Cardiac septum (tissue), 1 donor: ENCODE results near the gene NEDD4L. TPM values are rescaled to one million over a fixed set of nuclear protein-coding genes. Genes with fewer than 3 reads are reported as not detected.

Experiments
- DNase-seq: peaks from one replicate; pipeline ENCODE4 v3.0.0-alpha.2; 2020; ENCODE audit warnings: low spot score
- intact Hi-C: fragments of 100-400 bp; cut with DNase I; formaldehyde crosslinking; loops from one replicate; pipeline ENCODE4 v1.14.0; 2022
- total RNA-seq: library from RNA; stranded (reverse); fragmentation: NEBNext Ultra II Directional; extraction: Animal tissue kit (Norgen Biotek cat#: 25700); gene quantifications from one replicate; pipeline ENCODE4 v1.2.1, GENCODE V29; 2021
- donor health status: DM: no; HTN: no; CAD: no.

The NEDD4L gene
- total RNA-seq, 1 donor from 2014 or later: 49.3 TPM

DNA sequence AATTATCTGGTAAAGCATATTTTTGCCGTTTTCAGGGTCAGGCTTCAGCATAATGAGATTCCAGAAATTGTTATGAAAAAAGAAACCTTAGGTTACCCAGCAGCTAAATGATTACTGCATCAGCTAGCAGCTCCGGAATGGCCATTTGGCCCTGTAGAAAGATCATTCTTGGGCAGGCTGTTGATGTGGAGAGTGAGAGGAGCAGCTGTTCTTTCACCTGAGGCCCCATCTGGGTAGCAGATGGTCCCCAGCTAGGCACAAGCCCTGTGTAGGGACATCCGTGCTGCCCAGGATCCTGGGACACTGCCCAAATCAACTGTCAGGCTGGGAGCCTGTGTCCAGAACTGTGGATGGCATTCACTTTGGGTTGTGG, 61.8 kb downstream of the NEDD4L start:
- DNase-seq: no peak
- intact Hi-C loops: no loop called here

DNA sequence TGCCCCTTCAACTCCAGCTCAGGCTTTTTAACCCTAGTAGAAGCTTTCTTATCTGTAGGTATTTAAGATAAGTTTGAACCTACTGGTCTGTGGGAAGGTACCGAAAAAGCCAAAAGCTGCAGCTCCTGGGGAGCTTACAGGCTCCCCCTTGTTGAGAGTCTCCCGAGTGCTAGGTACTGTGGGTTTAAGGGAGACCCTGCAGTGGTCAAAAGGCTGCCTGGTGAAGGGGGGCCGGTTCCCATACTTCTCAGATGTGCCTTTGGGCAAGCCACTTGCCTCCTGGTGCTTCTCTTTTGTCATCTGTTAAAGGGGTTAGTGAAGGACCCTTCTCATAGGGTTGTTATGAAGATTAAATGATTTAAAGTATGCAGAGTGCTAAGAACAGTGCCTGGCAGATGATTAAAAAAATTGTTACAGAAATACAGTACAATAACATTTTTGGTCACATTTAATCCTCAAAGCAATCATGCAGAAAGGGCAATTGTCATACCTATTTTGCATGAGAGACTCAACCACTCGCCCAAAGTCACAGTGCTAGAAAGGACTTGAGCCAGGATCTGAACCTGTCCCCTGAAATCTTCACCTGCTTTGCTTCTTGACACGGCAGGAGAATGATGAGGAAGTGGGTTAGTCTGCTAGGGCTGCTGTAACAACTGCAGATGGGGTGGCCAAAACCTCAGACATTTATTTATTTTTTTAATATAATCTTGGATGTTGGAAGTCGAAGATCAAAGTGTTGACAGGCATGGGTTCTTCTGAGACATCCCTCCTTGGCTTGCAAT, 62.5 kb downstream of the NEDD4L start:
- intact Hi-C loops: no loop called here
- no peak for DNase-seq

DNA sequence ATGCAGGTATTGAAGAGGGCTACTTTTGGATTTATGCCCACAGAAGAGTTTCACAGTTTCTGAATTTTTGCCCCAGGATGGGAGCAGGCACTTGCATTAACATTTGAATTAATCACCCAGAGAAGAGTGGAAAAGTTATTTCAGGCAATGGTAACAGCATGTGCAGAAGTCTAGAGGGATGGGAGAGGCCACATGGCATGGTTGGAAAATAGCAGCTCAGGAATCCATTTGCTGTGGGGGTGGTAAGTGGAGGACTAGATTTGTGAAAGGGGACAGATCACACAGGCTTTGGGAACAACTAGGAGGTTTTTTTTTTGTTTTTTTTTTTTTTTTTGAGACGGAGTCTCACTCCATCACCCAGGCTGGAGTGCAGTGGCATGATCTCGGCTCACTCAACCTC, 65.2 kb downstream of the NEDD4L start:
- intact Hi-C loops: no loop called here
- no peak for DNase-seq

DNA sequence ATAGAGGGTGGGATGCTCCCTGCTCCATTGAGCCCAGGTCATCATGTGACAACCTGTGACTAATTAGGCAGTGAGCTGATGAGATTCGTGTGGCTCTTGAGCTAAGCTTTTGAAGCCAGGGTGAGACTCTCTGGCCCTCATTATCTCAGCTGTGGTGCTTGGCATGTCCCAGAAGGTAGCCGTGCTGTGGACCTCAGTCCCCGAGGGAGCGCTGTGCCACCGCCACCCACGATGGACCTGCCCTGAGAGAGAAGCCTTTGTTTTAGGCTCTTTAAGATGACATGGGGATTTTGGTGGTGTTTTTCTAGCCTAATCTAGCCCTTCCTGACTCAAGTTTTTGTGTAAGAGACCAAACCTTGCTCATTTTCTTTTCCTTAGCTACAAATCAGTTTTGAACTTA, 66.4 kb downstream of the NEDD4L start:
- intact Hi-C loops: no loop called here
- DNase-seq: no peak

DNA sequence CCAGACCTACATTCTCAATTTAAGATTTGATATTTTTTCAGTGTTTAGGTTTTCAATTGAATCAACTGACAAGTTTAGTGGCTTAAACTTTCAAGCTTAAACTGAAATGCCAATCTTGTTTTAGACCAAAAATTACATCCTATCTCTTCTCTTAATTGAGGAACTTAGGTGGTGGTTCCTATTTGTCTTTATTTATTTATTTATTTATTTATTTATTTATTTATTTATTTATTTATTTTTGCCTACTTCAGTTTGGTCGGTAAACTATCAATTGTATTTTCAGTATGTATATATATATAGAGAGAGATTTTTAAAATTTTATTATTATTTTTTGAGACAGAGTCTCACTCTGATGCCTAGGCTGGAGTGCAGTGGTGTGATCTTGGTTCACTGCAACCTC, 68.1 kb downstream of the NEDD4L start:
- no peak for DNase-seq
- intact Hi-C loops: no loop called here

DNA sequence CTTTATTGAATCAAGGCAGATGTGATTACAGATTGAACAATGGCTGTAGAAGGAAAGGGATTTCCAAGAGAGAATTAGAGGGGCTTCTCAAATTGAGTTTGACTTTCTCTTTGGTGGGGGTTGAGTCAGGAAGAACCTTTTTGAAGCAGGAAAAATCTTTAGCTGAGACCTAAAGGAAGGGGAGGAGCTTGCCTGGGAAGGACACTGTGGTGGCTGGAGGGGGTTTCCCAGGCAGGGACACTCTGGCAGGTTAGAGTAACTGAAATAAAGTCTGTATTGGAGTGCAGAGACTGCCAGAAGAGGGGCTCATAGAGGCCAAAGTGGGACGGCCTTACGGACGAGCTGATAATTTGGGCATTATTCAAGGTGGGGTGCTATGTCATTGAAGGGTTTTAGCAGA, 69.3 kb downstream of the NEDD4L start:
- no peak for DNase-seq
- intact Hi-C loops: no loop called here

DNA sequence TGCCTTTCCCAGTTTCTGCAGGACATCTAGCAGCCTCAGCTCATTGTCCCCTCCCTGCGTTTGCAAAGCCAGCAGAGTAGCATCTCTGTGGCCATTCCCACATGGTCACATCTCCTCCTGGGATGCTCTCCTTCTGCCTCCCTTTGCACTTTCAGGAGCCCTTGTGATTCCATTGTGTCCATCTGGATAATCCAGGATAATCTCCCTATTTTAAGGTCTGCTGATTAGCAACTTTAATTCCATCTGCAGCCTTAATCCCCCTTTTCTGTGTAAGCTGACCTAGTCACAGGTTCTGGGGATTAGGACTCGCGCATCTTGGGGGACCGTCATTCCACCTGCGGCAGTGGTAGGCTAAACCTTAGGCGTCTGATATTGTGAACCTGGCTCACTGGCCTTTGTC, 70.7 kb downstream of the NEDD4L start:
- intact Hi-C loops: no loop called here
- no peak for DNase-seq

DNA sequence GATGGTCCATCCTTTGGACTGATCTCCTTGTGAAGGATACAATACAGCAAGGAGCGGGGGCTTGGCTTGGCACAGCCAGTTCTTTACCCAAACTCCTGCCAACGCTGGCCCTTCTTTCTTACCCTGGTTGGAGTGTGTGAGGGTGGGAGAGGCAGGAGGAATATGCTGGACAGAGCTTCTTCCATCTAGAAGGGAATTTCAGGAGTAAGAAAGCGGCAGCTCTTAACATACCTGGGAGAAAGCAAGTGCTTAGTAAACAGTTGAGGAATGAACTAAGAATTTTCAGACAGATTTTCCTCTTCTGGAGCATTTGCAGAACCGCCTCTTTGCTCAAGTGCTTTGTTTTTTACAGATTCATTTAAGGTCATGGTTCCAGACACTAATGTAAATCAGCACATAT, 72.8 kb downstream of the NEDD4L start:
- intact Hi-C loops: loop anchor here (2.0 kb wide), 1 partner anchor 72 kb away; the partner anchor contains the start of gene NEDD4L
- DNase-seq: no peak

DNA sequence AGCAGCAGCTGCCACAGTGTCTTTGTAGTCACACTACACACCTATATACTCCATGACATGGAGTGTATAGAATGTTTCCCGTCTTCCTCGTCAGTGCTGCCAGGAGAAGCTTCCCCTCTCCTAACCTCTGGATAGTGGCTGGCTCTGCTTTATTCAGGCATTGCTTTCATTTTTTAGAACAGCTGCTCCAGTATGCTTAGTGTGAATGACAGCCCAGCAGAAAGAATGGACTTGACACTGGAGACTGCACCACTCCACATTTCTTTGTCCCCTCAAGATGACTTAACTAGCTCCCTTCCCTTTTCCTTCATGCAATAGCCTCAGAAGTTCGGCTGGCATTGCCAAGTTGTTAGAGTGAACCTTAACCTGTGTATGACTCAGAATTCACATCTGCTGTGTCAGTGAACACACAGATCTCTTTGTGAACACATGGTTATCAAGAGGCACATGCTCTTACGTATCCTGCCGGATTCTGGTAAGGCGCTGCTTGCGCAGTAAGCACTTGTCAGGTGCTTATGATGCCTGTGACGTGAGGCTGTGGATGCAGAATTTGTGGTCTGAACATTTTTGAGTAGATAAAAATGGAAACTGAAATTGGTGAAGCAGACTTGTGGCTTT, 73.9 kb downstream of the NEDD4L start:
- intact Hi-C loops: loop anchor here (2.0 kb wide), 1 partner anchor 73 kb away; the partner anchor contains the start of gene NEDD4L
- no peak for DNase-seq

DNA sequence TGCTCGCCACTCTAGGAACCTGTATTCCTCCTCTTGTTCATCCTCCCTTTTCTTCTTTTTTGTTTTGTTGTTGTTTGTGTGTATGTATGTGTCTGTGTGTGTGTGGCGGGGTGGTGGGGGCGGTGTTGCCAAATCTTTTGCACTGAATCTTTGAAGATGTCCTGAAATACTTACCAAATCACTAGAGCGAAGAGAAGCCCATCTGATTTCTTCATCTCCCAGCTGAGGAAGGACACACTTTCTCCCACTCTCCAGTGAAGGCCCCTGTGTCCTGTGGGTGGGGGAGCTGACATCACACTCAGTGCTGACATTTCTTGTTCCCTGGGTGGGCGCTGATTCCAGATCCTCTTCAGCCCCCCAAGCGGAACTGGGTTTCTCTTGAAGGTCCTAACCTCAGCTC, 74.5 kb downstream of the NEDD4L start:
- no peak for DNase-seq
- intact Hi-C loops: no loop called here

DNA sequence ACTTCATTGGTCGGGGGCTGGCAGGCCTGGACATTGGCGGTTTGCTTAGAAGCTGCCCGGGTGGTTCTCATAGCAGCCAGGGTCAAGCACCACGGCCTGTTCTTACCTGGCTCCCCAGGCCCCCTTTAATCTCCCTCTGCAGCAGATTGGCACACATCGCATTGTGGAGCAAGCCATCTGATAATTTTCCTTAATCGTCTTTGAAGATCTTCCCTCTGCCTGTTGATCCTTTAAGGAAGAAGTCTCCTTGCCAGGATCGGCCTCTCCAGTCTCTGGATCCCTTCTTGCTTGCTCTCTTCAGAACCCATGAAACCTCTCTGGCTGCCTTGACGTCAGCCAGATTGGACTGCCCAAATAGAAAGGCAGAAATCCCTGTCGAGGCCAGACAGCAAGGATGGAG, 75.8 kb downstream of the NEDD4L start:
- no peak for DNase-seq
- intact Hi-C loops: loop anchor here (5.0 kb wide), 2 partner anchors 238 to 488 kb away; no protein-coding TSS in a partner anchor

DNA sequence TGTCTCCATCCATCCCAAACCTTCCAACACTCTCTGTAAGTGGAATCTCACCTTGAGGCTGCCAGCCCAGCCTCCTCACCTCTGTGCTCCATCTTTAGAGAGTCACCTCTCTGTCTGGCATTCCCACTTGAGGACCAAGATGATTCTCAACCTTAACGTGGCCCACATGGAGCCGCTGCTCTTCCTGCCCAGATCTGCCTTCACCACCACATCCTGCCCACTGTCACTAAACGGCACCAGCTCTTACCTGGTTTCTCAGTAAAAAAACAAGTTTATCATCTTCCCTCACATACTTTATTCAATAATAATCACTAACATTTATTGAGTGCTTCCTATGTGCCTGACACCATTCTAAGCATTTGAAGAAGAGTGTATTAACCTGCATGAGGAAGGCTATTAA, 80.4 kb downstream of the NEDD4L start:
- intact Hi-C loops: loop anchor here (5.0 kb wide), 2 partner anchors 242 to 492 kb away; no protein-coding TSS in a partner anchor

DNA sequence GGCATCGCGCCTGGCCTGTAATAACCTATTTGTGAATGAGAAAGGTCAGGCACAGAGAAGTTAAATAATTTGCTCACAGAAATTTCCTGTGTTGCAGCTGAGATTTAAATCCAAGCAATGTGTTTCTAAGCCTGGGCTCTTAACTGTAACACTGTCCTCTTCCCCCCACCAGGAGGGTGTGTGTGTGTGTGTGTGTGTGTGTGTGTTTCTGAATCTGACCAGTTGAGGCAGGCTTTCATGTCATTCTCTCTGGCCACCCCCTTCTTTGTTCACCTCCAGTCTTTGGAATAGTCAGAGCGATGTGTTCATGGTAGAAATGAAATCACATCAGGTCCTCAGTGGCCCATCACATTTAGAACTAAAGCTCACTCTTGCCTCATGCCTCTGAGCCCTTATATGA, 81.2 kb downstream of the NEDD4L start:
- DNase-seq: no peak
- intact Hi-C loops: no loop called here

More for the DNA sequence above, 80.4 kb downstream of the NEDD4L start:
- DNase-seq: no peak

DNA sequence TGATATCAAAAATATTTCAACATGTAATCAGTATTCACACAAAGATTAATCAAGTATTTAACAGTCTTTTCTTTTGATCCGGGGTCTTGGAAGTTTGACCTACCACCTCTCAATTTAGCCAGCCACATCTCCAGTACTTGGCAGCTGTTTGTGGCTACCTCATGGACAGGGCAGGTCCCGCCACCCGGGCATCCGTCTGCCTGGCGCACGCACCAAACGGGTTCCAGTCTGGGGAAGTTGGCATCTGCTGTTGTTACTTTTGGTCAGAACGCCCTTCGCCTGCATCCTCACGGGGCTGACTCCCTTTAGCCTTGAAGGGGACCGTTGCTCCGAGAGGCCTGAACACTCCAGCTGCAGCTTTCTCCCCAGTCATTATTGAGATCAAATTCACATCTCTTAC, 81.7 kb downstream of the NEDD4L start:
- DNase-seq: no peak
- intact Hi-C loops: no loop called here

DNA sequence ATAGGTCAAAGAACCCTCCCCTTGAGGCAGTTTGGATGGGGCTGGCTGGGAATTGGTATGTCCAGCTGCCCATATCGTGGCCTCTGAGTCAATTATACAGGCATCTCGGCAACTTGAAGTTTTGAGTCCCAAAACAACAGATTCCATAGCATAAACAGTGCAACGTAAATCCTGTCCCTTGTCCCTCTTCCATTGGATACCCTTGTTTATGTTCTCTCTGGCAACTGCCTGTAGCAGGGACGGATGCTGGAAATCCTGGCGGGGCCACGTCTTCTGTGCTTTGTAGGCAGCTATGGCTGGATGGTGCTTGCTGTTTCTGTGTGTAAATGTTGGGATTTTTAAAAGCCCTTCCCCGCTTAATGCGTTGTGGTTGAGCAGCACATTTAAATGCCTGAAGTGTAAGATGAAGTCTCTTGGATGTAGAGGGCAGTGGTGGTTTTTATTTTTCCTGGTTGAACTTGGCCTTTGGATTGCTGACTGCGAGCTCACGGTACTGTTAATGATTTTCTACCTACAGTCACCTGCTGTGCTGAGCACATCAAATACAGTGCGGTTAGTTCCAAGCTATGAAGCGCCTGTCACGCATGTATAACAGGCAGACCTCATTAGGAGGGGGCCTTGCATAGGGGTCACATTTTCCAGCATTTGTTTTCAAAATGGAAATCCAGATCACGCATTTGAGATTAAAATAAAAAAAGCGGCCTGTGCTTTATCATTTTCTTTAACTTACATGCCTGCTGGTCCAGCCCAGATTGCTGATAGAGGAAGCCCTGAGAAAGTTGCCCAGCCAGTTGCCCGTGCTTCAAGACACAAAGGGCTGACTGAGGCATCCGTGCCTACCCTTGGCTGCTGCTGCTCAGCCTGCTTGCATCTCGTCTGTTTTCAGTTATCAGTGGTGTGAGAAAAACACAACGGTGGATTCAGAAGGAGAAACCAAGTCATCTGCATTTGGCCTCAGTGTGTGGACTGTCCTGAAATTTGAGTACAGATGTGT, 84.7 kb downstream of the NEDD4L start:
- intact Hi-C loops: no loop called here
- DNase-seq: no peak

DNA sequence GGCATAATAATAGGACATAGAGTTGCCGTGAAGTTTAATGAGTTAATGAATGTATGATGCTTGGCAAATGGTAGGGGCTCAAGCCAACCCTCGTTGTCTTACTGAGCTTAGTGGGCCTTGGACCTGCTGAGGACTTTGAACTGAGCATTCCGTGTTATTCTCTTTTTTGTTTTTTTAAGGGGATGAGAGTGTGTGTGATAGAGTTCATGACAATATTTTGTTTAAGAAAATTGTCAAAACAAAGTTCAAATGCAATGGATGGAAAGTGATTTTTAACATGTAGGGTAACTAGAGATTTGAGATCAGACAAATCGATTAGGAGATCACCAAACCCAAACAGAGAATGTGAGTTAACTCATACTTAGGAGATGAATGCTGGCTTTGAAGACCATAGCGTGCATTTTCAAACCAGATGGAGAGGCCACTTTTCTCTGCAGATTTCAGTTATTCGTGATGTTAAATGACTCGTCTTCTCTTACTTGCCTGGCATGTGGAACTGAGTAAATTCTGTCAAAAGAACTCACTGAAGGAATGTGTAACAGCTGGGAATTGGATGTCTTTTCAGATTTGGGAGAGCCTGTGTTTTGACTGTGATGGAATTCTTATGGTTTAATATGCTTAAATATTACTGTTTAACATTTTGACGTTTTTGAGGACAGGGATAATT, 88.7 kb downstream of the NEDD4L start:
- no peak for DNase-seq
- intact Hi-C loops: no loop called here

DNA sequence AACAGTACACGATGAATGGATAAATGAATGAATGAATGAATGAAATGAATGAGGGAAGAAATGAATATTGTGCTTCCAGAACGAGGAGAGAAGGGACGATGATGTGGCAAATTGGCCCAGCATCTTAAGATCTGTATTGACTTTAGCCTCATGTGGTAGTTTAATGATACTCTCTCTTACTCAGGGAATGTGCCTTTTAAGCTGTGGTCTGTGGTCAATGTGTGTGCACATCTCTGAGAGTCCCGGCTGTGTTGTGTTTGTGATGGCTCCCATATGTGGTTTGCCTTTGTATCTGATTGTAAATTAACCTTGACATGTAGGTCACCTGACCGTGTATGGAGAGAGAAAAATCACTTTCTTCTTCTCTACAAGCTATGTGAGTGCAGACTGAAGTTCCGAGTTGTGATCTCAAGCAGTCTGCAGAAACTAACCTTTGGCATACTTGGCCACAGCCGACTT, 91.2 kb downstream of the NEDD4L start:
- intact Hi-C loops: loop anchor here (5.0 kb wide), 3 partner anchors 47 to 187 kb away; no protein-coding TSS in a partner anchor
- DNase-seq: no peak

DNA sequence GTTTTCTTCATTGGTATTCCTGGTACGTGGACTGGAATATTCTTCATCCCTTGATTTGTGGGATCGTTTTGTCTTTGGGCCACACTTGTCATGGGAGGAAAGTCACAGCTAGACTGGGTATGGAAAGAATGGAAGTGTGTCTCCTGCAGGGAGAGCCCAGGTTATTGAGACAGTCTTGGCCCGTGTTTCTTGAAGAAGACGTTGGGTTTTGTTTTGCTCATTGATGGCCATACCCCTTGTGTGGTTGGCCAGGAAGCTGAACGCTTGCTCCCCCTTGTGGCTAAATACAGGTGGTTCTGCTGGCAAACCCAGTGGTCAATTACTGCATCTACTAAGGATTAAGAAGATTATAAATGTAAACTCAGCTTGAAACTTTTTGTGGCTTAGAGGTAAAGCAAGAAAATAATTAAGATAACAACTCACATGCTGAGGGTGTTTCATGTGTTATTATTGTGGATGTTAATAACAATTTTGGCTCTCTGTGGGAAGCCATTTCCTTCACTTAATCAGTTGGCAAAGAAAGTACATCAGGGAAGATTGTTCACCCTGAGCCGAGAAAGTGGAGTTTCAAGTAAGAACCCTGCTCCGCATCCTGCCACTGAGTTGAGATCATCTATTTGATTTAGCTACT, 91.8 kb downstream of the NEDD4L start:
- intact Hi-C loops: loop anchor here (5.0 kb wide), 3 partner anchors 46 to 186 kb away; no protein-coding TSS in a partner anchor
- DNase-seq: no peak

DNA sequence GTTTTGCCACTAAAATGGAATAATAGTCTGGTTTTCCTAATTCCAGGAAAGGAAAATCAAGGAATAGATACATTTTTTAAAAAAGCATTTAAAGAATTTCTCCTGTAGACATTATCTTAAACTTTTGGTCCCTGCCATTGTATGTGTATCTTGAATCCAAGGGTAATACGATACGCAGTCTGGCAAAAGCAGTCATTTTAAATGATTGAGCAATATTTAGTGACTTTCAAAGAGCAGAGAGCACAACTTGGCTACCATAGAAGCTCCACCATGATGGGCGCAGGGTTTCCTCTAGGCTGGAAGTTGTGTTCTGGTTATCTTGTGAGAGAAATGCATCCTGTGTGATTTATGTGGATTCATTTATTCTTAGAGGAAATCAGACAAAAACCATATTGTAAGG, 92.9 kb downstream of the NEDD4L start:
- intact Hi-C loops: loop anchor here (5.0 kb wide), 3 partner anchors 45 to 185 kb away; no protein-coding TSS in a partner anchor
- DNase-seq: no peak
